ENCODE results near the gene IER5.
A peak's percentile ranks its signal among the peaks of the same experiment; 100 is the strongest.

Gene IER5

DNA sequence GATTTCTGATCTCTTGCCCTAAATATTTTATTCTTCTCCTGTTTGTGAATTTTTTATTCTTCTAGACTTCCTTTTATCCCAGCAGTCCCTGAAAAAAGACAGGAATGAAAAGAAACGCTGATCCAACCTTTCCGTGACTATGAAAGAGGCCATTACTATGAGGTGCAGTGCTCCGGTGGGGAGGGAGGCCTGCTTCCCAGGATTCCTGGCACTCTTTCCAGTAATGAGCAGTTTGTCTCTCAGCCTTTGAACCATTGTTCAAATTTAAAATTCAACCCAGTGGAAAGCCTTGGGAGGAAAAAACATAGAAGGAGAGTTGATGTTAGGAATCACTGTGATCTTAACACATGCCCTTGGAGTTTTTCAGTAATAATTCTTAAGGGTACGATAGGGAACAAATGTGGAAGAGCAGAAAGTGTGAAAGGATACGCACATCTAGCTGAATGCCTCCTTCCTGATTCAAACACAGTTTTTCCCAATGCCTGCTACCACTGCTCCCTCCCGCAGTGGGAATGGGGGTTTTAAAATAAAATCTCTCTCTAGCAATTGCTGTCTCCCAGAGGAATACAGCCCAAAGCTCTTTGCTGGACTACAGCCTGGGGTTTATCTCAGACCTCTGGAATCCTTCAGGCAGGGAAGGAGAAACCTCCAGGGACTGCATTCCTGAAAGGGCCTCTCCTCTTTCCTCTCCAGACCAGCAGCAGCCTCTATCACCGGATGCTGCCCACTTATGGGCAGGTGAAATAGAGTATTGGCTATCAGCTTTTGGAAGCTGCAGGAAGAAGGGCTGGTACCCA, 6.1 kb downstream of the IER5 start (continued):
- TF ChIP-seq ZNF626 (tag by site-specific recombination; IDR thresholded peaks at IDR 0.05), result no peak
- TF ChIP-seq, protein P1, sequence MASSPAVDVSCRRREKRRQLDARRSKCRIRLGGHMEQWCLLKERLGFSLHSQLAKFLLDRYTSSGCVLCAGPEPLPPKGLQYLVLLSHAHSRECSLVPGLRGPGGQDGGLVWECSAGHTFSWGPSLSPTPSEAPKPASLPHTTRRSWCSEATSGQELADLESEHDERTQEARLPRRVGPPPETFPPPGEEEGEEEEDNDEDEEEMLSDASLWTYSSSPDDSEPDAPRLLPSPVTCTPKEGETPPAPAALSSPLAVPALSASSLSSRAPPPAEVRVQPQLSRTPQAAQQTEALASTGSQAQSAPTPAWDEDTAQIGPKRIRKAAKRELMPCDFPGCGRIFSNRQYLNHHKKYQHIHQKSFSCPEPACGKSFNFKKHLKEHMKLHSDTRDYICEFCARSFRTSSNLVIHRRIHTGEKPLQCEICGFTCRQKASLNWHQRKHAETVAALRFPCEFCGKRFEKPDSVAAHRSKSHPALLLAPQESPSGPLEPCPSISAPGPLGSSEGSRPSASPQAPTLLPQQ (tag by site-specific recombination; IDR thresholded peaks at IDR 0.05), result 0 out of 2 replicates have a peak, but pooled peaks have one; percentile 20
- no peak for TF ChIP-seq ZNF544 (tag by site-specific recombination; IDR thresholded peaks at IDR 0.05)
- no peak for TF ChIP-seq ZNF701 (tag by site-specific recombination; IDR thresholded peaks at IDR 0.05)
- no peak for TF ChIP-seq ZNF121 (tag by site-specific recombination; IDR thresholded peaks at IDR 0.05)
- no peak for TF ChIP-seq SCRT1 (tag by site-specific recombination; IDR thresholded peaks at IDR 0.05; ENCODE audit: borderline replicate concordance)
- TF ChIP-seq, protein P2, sequence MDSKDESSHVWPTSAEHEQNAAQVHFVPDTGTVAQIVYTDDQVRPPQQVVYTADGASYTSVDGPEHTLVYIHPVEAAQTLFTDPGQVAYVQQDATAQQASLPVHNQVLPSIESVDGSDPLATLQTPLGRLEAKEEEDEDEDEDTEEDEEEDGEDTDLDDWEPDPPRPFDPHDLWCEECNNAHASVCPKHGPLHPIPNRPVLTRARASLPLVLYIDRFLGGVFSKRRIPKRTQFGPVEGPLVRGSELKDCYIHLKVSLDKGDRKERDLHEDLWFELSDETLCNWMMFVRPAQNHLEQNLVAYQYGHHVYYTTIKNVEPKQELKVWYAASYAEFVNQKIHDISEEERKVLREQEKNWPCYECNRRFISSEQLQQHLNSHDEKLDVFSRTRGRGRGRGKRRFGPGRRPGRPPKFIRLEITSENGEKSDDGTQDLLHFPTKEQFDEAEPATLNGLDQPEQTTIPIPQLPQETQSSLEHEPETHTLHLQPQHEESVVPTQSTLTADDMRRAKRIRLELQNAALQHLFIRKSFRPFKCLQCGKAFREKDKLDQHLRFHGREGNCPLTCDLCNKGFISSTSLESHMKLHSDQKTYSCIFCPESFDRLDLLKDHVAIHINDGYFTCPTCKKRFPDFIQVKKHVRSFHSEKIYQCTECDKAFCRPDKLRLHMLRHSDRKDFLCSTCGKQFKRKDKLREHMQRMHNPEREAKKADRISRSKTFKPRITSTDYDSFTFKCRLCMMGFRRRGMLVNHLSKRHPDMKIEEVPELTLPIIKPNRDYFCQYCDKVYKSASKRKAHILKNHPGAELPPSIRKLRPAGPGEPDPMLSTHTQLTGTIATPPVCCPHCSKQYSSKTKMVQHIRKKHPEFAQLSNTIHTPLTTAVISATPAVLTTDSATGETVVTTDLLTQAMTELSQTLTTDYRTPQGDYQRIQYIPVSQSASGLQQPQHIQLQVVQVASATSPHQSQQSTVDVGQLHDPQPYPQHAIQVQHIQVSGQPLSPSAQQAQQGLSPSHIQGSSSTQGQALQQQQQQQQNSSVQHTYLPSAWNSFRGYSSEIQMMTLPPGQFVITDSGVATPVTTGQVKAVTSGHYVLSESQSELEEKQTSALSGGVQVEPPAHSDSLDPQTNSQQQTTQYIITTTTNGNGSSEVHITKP (tag by site-specific recombination; IDR thresholded peaks at IDR 0.05), result no peak; the same call in 1 of the 2 replicates
- no peak for TF ChIP-seq ZNF223 (tag by site-specific recombination; IDR thresholded peaks at IDR 0.05)
- TF ChIP-seq MEIS1 (CRISPR knock-in tag; IDR thresholded peaks at IDR 0.05; ENCODE audit: borderline replicate concordance), result no peak
- TF ChIP-seq ZNF175 (tag by site-specific recombination; IDR thresholded peaks at IDR 0.05), result no peak
- no peak for TF ChIP-seq ZNF157 (tag by site-specific recombination; IDR thresholded peaks at IDR 0.05)
- TF ChIP-seq GLI2 (tag by site-specific recombination; IDR thresholded peaks at IDR 0.05; ENCODE audit: borderline replicate concordance, low read depth), result no peak
- TF ChIP-seq, protein P3, sequence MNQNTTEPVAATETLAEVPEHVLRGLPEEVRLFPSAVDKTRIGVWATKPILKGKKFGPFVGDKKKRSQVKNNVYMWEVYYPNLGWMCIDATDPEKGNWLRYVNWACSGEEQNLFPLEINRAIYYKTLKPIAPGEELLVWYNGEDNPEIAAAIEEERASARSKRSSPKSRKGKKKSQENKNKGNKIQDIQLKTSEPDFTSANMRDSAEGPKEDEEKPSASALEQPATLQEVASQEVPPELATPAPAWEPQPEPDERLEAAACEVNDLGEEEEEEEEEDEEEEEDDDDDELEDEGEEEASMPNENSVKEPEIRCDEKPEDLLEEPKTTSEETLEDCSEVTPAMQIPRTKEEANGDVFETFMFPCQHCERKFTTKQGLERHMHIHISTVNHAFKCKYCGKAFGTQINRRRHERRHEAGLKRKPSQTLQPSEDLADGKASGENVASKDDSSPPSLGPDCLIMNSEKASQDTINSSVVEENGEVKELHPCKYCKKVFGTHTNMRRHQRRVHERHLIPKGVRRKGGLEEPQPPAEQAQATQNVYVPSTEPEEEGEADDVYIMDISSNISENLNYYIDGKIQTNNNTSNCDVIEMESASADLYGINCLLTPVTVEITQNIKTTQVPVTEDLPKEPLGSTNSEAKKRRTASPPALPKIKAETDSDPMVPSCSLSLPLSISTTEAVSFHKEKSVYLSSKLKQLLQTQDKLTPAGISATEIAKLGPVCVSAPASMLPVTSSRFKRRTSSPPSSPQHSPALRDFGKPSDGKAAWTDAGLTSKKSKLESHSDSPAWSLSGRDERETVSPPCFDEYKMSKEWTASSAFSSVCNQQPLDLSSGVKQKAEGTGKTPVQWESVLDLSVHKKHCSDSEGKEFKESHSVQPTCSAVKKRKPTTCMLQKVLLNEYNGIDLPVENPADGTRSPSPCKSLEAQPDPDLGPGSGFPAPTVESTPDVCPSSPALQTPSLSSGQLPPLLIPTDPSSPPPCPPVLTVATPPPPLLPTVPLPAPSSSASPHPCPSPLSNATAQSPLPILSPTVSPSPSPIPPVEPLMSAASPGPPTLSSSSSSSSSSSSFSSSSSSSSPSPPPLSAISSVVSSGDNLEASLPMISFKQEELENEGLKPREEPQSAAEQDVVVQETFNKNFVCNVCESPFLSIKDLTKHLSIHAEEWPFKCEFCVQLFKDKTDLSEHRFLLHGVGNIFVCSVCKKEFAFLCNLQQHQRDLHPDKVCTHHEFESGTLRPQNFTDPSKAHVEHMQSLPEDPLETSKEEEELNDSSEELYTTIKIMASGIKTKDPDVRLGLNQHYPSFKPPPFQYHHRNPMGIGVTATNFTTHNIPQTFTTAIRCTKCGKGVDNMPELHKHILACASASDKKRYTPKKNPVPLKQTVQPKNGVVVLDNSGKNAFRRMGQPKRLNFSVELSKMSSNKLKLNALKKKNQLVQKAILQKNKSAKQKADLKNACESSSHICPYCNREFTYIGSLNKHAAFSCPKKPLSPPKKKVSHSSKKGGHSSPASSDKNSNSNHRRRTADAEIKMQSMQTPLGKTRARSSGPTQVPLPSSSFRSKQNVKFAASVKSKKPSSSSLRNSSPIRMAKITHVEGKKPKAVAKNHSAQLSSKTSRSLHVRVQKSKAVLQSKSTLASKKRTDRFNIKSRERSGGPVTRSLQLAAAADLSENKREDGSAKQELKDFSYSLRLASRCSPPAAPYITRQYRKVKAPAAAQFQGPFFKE (tag by site-specific recombination; IDR thresholded peaks at IDR 0.05; ENCODE audit: borderline replicate concordance), result no peak
- TF ChIP-seq ZNF394 (tag by site-specific recombination; IDR thresholded peaks at IDR 0.05; ENCODE audit: borderline replicate concordance), result peak; percentile 50; the same call in 1 of the 2 replicates
- TF ChIP-seq, protein P4, sequence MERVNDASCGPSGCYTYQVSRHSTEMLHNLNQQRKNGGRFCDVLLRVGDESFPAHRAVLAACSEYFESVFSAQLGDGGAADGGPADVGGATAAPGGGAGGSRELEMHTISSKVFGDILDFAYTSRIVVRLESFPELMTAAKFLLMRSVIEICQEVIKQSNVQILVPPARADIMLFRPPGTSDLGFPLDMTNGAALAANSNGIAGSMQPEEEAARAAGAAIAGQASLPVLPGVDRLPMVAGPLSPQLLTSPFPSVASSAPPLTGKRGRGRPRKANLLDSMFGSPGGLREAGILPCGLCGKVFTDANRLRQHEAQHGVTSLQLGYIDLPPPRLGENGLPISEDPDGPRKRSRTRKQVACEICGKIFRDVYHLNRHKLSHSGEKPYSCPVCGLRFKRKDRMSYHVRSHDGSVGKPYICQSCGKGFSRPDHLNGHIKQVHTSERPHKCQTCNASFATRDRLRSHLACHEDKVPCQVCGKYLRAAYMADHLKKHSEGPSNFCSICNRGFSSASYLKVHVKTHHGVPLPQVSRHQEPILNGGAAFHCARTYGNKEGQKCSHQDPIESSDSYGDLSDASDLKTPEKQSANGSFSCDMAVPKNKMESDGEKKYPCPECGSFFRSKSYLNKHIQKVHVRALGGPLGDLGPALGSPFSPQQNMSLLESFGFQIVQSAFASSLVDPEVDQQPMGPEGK (tag by site-specific recombination; IDR thresholded peaks at IDR 0.05), result peak; percentile 66
- TF ChIP-seq, protein P5, sequence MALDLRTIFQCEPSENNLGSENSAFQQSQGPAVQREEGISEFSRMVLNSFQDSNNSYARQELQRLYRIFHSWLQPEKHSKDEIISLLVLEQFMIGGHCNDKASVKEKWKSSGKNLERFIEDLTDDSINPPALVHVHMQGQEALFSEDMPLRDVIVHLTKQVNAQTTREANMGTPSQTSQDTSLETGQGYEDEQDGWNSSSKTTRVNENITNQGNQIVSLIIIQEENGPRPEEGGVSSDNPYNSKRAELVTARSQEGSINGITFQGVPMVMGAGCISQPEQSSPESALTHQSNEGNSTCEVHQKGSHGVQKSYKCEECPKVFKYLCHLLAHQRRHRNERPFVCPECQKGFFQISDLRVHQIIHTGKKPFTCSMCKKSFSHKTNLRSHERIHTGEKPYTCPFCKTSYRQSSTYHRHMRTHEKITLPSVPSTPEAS (tag by site-specific recombination; IDR thresholded peaks at IDR 0.05), result no peak
- no peak for TF ChIP-seq EGR2 (tag by site-specific recombination; IDR thresholded peaks at IDR 0.05; ENCODE audit: low read depth)
- TF ChIP-seq ZSCAN23 (tag by site-specific recombination; IDR thresholded peaks at IDR 0.05), result peak; percentile 18; the same call in 1 of the 2 replicates
- peak; percentile 58; the same call in 1 of the 2 replicates for TF ChIP-seq TRIM28 (IDR thresholded peaks at IDR 0.05; ENCODE audit: borderline replicate concordance, low read length)
- TF ChIP-seq ZSCAN16 (tag by site-specific recombination; IDR thresholded peaks at IDR 0.05), result no peak
- TF ChIP-seq, protein P6, sequence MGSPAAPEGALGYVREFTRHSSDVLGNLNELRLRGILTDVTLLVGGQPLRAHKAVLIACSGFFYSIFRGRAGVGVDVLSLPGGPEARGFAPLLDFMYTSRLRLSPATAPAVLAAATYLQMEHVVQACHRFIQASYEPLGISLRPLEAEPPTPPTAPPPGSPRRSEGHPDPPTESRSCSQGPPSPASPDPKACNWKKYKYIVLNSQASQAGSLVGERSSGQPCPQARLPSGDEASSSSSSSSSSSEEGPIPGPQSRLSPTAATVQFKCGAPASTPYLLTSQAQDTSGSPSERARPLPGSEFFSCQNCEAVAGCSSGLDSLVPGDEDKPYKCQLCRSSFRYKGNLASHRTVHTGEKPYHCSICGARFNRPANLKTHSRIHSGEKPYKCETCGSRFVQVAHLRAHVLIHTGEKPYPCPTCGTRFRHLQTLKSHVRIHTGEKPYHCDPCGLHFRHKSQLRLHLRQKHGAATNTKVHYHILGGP (tag by site-specific recombination; IDR thresholded peaks at IDR 0.05), result peak; percentile 60; the same call in 1 of the 2 replicates
- no peak for TF ChIP-seq MYNN (tag by site-specific recombination; IDR thresholded peaks at IDR 0.05; ENCODE audit: borderline replicate concordance)
- TF ChIP-seq ZNF623 (tag by site-specific recombination; IDR thresholded peaks at IDR 0.05), result no peak

All from HEK293 (cell line).